Dendritic cell treated with granulocyte-macrophage colony-stimulating factor and Interleukin-4, amounts not matched to agents 40 ng/mL and 50 ng/mL, for 4 days (primary cell): ENCODE results near the gene HSPB7.
A peak's percentile ranks its signal among the peaks of the same experiment; 100 is the strongest.
"Not testable (repeated sequence)": the region's sequence is repeated elsewhere in the genome, so short reads cannot be mapped to it uniquely, and the experiment has no call there.

Experiments used
- H3K27ac Mint-ChIP-seq: one replicate; pipeline ENCODE4 v1.8.0; 2022; ENCODE audit warnings: mild to moderate bottlenecking, mixed read lengths
- H3K27me3 Mint-ChIP-seq: one replicate; pipeline ENCODE4 v1.8.0; 2022; ENCODE audit warnings: mild to moderate bottlenecking, mixed read lengths
- H3K36me3 Mint-ChIP-seq: one replicate; pipeline ENCODE4 v1.8.0; 2022; ENCODE audit warnings: low read depth, mixed read lengths
- H3K4me1 Mint-ChIP-seq: one replicate; pipeline ENCODE4 v1.8.0; 2022; ENCODE audit warnings: low read depth, mixed read lengths
- H3K4me3 Mint-ChIP-seq: one replicate; pipeline ENCODE4 v1.8.0; 2022; ENCODE audit warnings: mild to moderate bottlenecking, moderate library complexity, mixed read lengths
- H3K9me3 Mint-ChIP-seq: one replicate; pipeline ENCODE4 v1.8.0; 2022; ENCODE audit warnings: mixed read lengths
- intact Hi-C: fragments of 100-400 bp; cut with micrococcal nuclease; formaldehyde crosslinking; loops from one replicate; pipeline ENCODE4 v1.15.0; 2022

HSPB7 gene

DNA sequence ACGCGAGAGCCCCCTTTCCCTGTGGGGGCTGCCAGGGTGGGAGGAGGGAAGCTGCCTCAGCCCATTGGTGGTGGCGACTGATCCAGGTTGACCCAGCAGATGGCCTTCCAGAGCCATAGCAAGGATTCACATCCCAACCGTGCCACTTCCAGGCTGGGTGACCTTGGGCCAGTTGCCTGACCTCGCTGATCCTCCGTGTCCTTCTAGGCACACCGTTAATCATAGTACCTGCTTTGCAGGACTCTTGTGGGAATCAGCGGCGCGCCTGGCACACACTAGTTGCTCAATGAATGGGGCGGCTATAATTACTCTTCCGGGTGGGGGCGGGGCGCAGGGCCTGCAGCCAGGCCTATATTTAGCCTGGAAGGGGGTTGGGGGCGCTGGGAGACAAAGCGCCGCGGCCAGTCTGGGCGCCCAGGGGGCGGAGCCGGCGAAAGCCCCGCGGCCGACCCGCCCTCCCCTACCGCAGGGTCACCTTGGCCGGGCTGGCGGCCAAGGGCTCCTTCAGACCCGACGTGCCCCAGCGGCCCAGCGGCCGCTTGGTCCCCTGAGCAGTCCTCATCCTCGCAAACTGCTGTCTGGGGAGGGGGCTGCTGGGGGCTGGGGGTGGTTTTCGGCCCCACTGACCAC lies 5.1 kb downstream of the HSPB7 start:
- Mint-ChIP-seq H3K27me3 (peaks cover 32% of the 10 kb centered on the region), H3K9me3 (no peaks in the 10 kb centered on the region), H3K4me3 (peak overlapping the region; percentile 43), H3K4me1 (peaks cover 19% of the 10 kb centered on the region), H3K27ac (no peak overlapping the region), H3K36me3 (no peaks in the 10 kb centered on the region)
- intact Hi-C loops, result no loop called here

DNA sequence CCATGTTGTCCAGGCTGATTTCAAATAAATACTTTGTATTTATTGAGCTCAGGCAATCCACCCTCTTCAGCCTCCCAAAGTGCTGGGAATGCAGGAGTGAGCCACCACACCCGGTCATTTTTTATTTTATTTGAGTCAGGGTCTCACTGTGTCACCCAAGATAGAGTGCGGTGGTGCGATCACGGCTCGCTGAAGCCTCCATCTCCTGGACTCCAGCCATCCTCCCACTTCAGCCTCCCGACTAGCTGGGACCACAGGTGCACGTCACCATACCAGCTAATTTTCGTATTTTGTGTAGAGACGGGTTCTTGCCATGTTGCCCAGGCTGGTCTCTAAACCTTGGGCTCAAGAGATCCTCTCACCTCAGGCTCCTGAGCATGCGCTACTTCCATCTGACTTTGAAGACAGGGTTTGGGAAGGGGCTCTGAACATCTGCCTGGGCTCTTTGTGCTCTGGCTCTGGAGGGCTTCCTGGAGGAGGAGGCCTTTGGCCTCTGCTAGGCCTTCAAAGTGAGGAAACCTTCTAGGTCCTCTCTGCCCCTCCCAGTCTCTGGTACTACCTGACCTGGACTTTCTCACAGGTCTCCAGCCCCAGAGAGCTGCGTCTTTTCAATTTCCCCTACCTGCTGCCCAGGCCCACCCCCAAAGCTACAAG lies 5.8 kb downstream of the HSPB7 start:
- Mint-ChIP-seq H3K9me3 (no peaks in the 10 kb centered on the region), H3K4me1 (peaks cover 16% of the 10 kb centered on the region), H3K27ac (no peak overlapping the region), H3K36me3 (no peaks in the 10 kb centered on the region), H3K4me3 (peak overlapping the region; percentile 43), H3K27me3 (peaks cover 31% of the 10 kb centered on the region)
- intact Hi-C loops, result no loop called here

DNA sequence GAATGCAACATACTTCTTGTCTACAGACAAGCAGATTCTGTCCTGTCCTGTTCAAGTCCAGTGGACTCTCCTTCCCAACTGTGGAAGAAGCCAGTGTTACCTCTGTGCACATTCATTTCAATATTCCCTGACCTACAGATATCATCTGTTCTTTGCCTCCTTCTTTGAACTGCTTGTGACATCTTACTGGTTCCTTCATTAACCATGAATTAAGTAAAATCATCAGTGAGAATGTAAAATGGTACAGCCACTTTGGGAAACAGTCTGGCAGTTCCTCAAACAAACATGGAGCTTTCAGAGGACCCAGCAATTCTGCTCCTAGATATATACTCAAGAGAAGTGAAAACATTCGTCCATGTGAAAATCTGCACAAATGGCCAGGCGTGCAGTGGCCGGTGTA lies 7.0 kb downstream of the HSPB7 start:
- H3K27me3 Mint-ChIP-seq, result peaks cover 29% of the 10 kb centered on the region
- no peak overlapping the region for H3K27ac Mint-ChIP-seq
- H3K4me1 Mint-ChIP-seq, result peaks cover 16% of the 10 kb centered on the region
- H3K4me3 Mint-ChIP-seq, result no peak overlapping the region
- H3K9me3 Mint-ChIP-seq, result no peaks in the 10 kb centered on the region
- intact Hi-C loops, result no loop called here
- no peaks in the 10 kb centered on the region for H3K36me3 Mint-ChIP-seq

DNA sequence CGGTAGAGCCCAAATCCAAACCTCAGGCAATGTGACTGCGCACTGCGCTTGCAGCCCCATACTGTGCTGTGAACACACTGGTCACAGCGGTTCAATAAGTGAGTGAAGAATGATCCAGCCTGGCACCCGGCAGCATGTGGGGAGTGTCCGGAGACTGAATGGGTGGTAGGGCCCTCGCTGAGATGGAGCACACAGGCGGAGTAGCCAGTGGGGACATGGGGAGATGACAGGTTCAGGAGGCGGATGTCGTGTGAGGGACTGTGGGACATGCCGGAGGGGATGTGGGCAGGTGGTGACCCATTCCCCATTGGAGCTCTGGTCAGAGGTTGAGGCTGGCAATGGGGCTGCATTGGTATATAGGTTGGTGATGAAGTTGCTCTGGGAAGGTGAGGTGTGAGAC lies 8.2 kb downstream of the HSPB7 start:
- no peak overlapping the region for H3K27ac Mint-ChIP-seq
- H3K27me3 Mint-ChIP-seq, result peaks cover 20% of the 10 kb centered on the region
- peaks cover 11% of the 10 kb centered on the region for H3K4me1 Mint-ChIP-seq
- no peaks in the 10 kb centered on the region for H3K36me3 Mint-ChIP-seq
- intact Hi-C loops, result loop anchor here (1.0 kb wide), 2 partner anchors 23 to 47 kb away; no protein-coding TSS in a partner anchor
- no peaks in the 10 kb centered on the region for H3K9me3 Mint-ChIP-seq
- H3K4me3 Mint-ChIP-seq, result no peak overlapping the region

DNA sequence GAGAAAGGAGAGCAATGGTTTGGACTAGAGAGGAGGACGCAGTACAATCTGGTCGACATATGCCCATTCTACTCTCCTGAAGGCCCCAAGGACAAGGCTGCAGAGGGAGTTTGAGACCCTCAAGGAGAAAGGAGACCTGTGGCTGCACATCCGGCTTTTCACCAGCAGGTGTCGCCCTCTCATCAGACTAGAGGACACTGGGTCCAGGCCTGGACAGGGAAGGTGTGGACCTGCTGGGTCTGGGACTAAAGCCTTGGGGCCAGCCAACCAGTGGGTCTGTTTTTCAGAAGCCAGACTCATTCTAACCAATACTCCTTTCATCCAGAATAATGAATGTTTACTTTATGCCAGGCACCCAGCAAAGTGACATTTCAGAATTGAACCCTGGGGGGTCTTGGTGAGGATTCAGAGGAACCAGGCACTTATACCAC lies 8.8 kb downstream of the HSPB7 start:
- peaks cover 5% of the 10 kb centered on the region for H3K4me1 Mint-ChIP-seq
- H3K4me3 Mint-ChIP-seq, result no peak overlapping the region
- peaks cover 14% of the 10 kb centered on the region for H3K27me3 Mint-ChIP-seq
- no peaks in the 10 kb centered on the region for H3K36me3 Mint-ChIP-seq
- no peaks in the 10 kb centered on the region for H3K9me3 Mint-ChIP-seq
- no peak overlapping the region for H3K27ac Mint-ChIP-seq
- intact Hi-C loops, result loop anchor here (1.0 kb wide), 2 partner anchors 23 to 47 kb away; no protein-coding TSS in a partner anchor

DNA sequence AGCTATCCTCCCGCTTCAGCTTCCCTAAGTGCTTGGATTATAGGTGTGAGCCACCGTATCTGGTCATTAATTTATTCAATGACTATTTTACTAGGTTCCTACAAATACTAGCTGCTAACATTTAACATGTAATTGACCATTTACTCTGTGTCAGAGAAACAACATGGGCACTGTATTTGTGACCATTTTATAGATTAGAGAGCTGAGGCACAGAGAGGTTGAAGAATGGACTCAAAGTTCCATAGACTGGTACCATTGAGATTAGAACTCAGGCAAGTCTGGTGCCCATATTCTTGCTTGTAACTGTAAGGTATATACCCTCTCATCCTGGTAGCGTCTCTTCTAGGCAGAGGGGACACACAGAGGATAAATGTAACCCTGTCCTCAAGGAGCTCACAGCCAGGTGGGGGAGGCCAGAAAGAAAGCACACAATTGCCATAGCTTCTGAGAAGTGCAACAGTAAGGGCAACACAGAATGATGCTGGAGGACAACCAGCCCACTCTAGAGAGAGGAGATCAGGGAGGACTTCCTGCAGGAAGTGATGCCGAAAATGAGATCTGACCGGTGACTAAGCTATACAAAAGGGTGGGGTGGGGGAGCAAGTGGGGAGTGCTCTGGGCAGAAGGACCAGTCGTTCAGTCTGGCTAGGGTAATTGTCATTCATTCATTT lies 10.0 kb downstream of the HSPB7 start:
- H3K36me3 Mint-ChIP-seq, result no peaks in the 10 kb centered on the region

DNA sequence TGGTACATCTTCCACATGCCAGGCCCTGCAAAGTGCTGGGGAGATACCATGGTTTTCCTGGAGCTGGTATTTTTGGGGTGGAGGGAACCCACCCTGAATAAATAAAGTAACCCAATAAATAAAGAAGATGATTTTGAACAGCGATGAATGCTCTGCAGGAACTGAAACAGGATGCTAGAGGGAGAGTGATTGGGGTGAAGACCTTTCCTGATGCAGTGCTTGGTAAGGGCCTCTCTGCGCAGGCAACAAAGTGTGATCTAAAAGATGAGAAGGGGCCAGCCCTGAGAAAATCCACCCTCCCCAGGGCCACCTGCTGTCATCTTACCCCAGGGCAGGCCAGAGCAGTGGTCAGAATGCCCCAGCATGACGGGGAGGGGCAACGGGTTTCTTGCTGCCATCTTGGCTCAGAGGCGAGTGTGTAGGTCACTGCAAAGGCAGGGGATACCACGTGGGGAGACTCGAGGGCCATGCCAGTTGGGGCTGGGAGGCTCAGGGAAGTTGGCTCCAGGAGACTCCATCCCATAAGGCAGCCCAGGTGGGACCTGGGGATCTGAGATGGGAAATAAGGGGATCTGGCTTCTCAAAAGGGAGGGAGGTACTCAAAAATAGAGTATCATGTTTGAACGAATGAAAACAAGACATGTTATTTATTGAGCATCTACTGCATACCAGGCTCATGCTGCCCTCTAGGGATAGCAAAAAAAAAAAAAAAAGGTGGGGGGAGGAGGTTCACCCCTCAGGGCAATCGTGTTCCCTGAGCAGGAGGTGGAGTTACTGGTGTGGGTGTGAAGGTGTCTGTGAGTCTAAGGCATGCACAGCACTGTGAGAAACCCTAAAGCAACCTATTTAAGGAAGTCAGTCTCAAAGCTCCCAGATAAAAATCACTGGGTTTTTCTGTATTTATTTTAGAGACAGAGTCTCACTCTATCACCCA lies 11.0 kb downstream of the HSPB7 start:
- Mint-ChIP-seq H3K27ac (no peak overlapping the region), H3K36me3 (no peaks in the 10 kb centered on the region), H3K4me1 (no peaks in the 10 kb centered on the region), H3K9me3 (no peaks in the 10 kb centered on the region), H3K4me3 (no peak overlapping the region), H3K27me3 (peaks cover 2% of the 10 kb centered on the region)
- intact Hi-C loops, result no loop called here

More for the DNA sequence above, 10.0 kb downstream of the HSPB7 start:
- Mint-ChIP-seq H3K4me1 (peaks cover 5% of the 10 kb centered on the region), H3K9me3 (no peaks in the 10 kb centered on the region), H3K27me3 (peaks cover 7% of the 10 kb centered on the region), H3K27ac (no peak overlapping the region), H3K4me3 (no peak overlapping the region)
- intact Hi-C loops, result no loop called here

DNA sequence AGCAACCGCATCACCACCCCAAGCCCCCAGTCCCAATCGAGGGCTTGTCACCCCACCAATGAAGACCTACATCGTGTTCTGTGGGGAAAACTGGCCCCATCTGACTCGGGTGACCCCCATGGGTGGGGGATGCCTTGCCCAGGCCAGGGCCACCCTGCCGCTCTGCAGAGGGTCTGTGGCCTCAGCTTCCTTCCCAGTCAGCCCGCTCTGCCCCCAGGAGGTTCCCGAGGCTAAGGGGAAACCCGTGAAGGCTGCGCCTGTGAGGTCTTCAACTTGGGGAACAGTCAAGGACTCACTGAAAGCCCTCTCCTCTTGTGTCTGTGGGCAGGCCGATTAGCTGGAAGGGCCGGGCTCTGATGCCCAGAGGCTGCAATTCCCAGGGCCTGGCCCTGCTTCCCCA lies 11.8 kb downstream of the HSPB7 start:
- no peaks in the 10 kb centered on the region for H3K36me3 Mint-ChIP-seq
- no peaks in the 10 kb centered on the region for H3K9me3 Mint-ChIP-seq

DNA sequence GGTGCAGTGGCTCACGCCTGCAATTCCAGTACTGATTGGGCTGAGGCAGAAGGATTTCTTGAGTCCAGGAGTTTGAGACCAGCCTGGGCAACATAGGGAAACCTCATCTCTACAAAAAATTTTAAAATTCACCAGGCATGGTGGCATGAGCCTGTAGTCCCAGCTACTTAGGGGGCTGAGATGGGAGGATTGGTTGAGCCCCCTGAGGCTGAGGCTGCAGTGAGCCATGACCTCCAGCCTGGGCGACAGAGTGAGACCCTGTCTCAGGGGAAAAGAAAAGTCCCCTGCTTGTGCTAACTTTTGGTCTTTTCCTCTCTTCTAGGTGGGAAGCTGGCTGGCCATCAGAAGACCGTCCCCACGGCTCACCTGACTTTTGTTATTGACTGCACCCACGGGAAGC lies 12.2 kb downstream of the HSPB7 start:
- Mint-ChIP-seq H3K4me3 (no peak overlapping the region), H3K4me1 (no peaks in the 10 kb centered on the region), H3K27me3 (peaks cover 4% of the 10 kb centered on the region), H3K27ac (no peak overlapping the region), H3K36me3 (no peaks in the 10 kb centered on the region), H3K9me3 (no peaks in the 10 kb centered on the region)
- intact Hi-C loops, result no loop called here

More for the DNA sequence above, 11.8 kb downstream of the HSPB7 start:
- Mint-ChIP-seq H3K27me3 (peaks cover 3% of the 10 kb centered on the region), H3K4me1 (no peaks in the 10 kb centered on the region), H3K27ac (no peak overlapping the region), H3K4me3 (no peak overlapping the region)
- intact Hi-C loops, result no loop called here

DNA sequence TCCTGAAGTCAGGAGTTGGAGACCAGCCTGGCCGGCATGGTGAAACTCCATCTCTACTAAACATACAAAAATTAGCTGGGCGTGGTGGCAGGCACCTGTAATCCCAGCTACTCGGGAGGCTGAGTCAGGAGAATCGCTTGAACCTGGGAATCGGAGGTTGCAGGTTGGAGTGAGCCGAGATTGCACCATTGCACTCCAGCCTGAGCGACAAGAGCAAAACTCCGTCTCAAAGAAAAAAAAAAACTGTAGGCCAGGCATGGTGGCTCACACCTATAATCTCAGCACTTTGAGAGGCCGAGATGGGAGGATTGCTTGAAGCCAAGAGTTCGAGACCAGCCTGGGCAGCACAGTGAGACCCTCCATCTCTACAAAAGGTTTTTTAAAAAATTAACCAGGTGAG lies 16.6 kb downstream of the HSPB7 start:
- H3K27me3 Mint-ChIP-seq, H3K27ac Mint-ChIP-seq, H3K9me3 Mint-ChIP-seq, H3K4me1 Mint-ChIP-seq, H3K36me3 Mint-ChIP-seq, intact Hi-C loops, H3K4me3 Mint-ChIP-seq: not testable (repeated sequence)

DNA sequence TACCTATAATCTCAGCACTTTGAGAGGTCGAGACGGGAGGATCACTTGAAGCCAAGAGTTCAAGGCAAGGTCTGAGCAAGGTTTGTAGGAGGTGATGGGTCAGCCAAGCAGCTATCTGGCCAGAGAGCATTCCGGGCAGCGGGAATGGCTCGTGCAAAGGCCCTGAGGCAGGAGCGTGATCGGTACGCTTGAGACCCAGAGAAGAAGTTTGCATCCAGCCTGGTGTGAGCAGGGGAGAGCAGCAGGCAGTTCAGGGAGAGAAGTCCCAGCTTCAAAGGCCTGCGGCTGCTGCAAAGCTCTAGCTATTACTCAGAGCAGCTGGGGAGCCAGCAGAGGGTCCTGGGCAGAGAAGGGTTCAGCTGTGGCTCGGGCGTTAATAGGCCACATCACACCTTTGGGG lies 18.9 kb downstream of the HSPB7 start:
- Mint-ChIP-seq H3K4me1 (no peaks in the 10 kb centered on the region), H3K27me3 (peaks cover 8% of the 10 kb centered on the region), H3K36me3 (no peaks in the 10 kb centered on the region), H3K9me3 (no peaks in the 10 kb centered on the region), H3K4me3 (no peak overlapping the region), H3K27ac (no peak overlapping the region)
- intact Hi-C loops, result no loop called here

DNA sequence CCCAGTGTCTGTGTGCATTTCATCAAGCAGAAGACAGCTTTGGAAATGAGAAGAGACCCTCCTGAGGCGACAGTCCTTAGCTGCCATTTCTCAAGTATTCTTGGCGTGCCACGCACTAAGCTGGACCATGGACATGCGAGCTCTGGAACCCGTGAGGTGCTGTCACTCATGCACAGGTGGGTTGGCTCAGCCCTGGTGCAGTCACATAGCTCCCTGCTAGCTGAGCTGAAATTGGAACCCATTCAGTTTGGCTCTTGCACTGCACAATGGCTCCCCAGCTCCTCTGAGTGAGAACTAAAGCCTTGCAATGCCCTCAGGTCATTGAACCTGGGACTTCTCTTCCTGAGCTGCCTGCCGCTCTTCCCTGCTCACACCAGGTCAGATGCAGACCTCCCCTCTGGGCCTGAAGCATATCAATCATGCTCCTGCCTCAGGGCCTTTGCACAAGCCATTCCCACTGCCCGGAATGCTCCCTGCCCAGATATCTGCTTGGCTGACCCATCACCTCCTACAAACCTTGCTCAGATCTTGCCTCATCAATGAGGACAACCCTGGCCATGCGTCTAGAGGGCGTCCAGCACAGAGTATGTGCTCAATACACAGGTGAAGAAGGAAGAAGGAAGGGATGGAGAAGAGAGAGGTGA lies 20.1 kb downstream of the HSPB7 start:
- H3K4me1 Mint-ChIP-seq, result no peaks in the 10 kb centered on the region
- no peak overlapping the region for H3K4me3 Mint-ChIP-seq
- no peaks in the 10 kb centered on the region for H3K9me3 Mint-ChIP-seq
- H3K27me3 Mint-ChIP-seq, result peaks cover 8% of the 10 kb centered on the region
- no peaks in the 10 kb centered on the region for H3K36me3 Mint-ChIP-seq
- intact Hi-C loops, result no loop called here
- no peak overlapping the region for H3K27ac Mint-ChIP-seq

DNA sequence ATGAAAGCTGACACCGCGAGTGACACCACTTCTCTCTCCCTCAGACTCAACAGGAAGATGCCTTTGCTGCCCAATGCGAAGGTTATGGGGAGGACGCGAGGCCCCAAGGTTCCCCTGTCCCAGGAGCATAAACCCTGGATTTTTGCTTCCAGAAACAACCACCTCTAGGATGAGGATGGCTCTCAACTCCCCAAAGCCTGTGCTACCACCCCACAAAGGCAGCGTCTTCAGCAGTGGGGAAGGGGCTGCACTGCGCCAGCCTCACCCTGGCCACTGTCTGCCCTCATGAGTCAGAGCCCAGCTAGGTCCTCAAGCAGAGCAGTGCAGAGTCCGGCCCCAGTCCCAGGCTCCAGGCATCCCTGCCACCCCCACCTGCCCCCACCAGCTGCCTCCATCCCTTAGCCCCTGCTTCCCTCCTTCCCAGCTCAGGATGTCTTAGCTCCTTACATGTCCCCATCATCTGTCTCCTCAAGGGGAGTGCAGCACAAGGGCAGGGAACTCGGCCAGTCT lies 20.7 kb downstream of the HSPB7 start:
- H3K4me3 Mint-ChIP-seq, result no peak overlapping the region
- H3K9me3 Mint-ChIP-seq, result no peaks in the 10 kb centered on the region
- peaks cover 8% of the 10 kb centered on the region for H3K27me3 Mint-ChIP-seq
- intact Hi-C loops, result no loop called here
- no peaks in the 10 kb centered on the region for H3K36me3 Mint-ChIP-seq
- no peak overlapping the region for H3K27ac Mint-ChIP-seq
- H3K4me1 Mint-ChIP-seq, result no peaks in the 10 kb centered on the region
